Stomach smooth muscle (tissue), 2 donors: ENCODE measurements around the gene BLOC1S3.

ENCODE experiments used
- H3K27ac ChIP-seq: one replicate; pipeline ENCODE4 v1.7.0; 2013; ENCODE audit warnings: mild to moderate bottlenecking, low read length, inconsistent platforms
- H3K27me3 ChIP-seq, 2 donors: one replicate each; pipeline ENCODE4 v1.7.0; 2013; ENCODE audit warnings: low read length in 2 of 2; ENCODE audit not compliant: insufficient read depth in 2 of 2, control insufficient read depth in 1 of 2
- H3K36me3 ChIP-seq, 2 donors: one replicate each; pipeline ENCODE4 v1.7.0; 2013; ENCODE audit warnings: low read length in 2 of 2; ENCODE audit not compliant: control insufficient read depth in 2 of 2, insufficient read depth in 2 of 2
- H3K4me1 ChIP-seq: one replicate; pipeline ENCODE4 v1.7.0; 2013; ENCODE audit warnings: low read length; ENCODE audit not compliant: control insufficient read depth, insufficient read depth
- H3K4me3 ChIP-seq, 2 donors: one replicate each; pipeline ENCODE4 v1.7.0; 2013; ENCODE audit warnings: low read length in 2 of 2
- H3K9ac ChIP-seq, 2 donors: one replicate each; pipeline ENCODE4 v1.7.0; 2013; ENCODE audit warnings: low read length in 2 of 2, mild to moderate bottlenecking in 1 of 2
- H3K9me3 ChIP-seq, 2 donors: one replicate each; pipeline ENCODE4 v1.7.0; 2013; ENCODE audit warnings: low read length in 2 of 2; ENCODE audit not compliant: control insufficient read depth in 2 of 2
- donor health status: healthy.
- donor health status: Pancreatic carcinoma.

BLOC1S3 gene

DNA sequence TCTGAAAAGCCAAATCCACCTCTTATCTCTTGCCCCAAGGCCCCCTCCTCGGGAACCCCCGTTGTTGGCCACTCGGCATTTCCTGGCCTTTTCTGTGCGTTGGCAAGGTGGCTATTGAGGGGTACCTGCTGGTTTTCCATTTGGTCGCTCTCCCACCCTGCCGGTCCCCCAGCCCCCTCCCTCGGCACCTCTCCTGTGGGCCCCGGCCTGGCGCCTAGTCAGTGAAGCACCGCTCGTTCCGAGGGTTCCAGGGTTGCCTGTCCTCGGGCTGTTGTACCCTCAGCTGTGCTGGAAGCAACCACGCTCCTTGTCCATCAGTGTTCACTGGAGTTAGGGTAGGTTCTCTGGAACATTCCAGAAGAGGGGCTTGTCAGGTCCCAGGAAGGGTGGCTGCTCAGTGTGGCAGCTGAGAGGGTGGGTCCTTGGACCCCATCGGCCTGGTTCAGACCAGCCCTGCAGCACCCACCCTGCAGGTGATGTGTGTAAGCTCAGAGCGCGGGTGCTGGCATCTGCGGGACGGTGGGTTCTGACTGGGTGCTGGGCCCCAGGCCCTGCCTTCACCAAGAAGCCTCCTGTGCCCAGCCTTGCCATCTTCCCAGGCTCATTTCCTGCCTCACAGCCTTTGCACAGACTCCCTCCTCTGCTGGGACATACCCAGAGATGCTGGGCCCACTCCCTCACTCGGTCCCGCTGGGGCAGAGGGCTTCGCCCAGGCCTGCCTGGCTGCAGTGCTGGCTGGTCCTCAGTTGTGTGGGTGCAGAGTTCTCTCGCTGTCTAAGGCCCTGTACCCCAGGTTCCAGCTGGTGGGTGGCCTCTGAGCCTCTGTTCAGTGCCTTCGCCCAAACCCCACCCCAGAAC, 39.1 kb upstream of the BLOC1S3 start:
- Histone ChIP-seq H3K27me3 (no peaks in the 10 kb centered on the region), H3K27ac (no peak overlapping the region), H3K9ac (no peak overlapping the region), H3K36me3 (peaks cover 4 to 19% of the 10 kb centered on the region in 2 donors), H3K4me1 (peaks cover 16% of the 10 kb centered on the region), H3K9me3 (no peaks in the 10 kb centered on the region), H3K4me3 (no peak overlapping the region)

DNA sequence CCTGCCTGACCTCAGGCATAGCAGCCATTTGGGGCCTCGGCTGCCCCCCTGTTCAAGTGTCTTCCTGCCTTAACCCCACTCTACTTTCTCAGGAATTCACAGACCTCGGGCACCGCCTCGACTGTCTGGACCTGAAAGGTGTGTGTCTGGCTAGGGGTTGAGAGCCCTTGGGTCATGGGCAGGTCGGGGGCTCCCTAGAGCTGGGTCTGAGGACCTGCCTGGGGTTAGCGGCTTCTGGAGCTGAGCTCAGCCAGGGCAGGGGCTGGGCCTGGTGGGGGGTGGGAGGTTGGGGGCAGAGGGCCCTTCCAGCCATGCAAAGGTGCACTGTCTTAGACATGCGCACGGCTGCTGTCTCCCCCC, 38.5 kb upstream of the BLOC1S3 start:
- peaks cover 16% of the 10 kb centered on the region for H3K4me1 ChIP-seq
- H3K4me3 ChIP-seq, result no peak overlapping the region
- H3K9ac ChIP-seq, result no peak overlapping the region
- H3K27me3 ChIP-seq, result no peaks in the 10 kb centered on the region
- peaks cover 4 to 24% of the 10 kb centered on the region in 2 donors for H3K36me3 ChIP-seq
- no peaks in the 10 kb centered on the region for H3K9me3 ChIP-seq
- H3K27ac ChIP-seq, result no peak overlapping the region

DNA sequence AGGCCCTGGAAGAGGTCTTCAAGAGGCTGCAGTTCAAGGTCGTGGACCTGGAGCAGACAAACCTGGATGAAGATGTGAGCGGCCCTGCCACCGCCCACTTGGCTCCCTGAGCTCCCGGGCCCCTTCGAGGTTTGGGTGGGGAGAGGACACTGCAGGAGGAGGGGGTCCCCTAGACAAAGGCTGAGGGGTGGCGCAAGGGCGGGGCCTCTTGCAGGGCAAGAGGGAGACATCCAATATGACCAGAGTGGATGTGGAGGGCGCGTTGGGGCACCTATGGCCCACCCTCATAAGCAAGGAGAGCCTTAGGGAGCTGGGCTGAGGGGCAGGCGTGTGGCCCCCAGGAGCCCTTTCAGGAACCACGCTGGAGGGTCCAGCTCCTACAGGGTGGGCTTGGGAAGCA, 38.1 kb upstream of the BLOC1S3 start:
- Histone ChIP-seq H3K9ac (no peak overlapping the region), H3K4me3 (no peak overlapping the region), H3K27ac (no peak overlapping the region), H3K9me3 (no peaks in the 10 kb centered on the region), H3K36me3 (peaks cover 4 to 24% of the 10 kb centered on the region in 2 donors), H3K4me1 (peaks cover 16% of the 10 kb centered on the region), H3K27me3 (no peaks in the 10 kb centered on the region)

DNA sequence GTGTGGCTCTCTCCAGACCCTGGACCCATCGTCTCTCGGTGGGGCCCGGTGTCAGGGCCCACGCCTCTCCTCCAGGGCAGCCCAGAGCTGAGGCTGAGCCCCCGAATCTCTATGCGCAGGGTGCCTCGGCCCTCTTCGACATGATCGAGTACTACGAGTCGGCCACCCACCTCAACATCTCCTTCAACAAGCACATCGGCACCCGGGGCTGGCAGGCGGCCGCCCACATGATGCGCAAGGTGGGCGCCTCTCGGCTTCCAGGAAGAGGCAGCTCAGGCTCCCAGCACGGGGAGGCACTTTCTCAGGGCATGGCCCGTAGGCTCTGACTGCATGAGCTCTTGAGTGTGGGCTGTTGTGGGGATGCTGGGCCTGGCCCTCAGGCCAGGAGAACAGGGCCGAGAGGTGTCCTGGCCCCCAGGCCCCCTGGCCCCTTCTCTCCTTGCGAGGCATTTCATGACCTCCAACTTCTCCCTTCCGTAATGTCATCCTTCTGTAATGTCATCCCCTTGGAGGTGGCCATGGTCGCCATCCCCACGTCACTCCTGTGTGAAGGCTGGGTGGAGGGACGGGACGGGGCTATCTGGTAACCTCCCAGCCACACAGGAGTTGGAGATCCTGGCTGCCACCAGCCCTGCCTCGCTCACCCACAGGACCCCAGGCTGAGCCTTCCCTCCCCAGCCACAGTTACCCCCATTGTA, 37.2 kb upstream of the BLOC1S3 start:
- H3K27ac ChIP-seq, result no peak overlapping the region
- H3K4me3 ChIP-seq, result no peak overlapping the region
- H3K27me3 ChIP-seq, result no peaks in the 10 kb centered on the region
- peaks cover 4 to 24% of the 10 kb centered on the region in 2 donors for H3K36me3 ChIP-seq
- peaks cover 14% of the 10 kb centered on the region for H3K4me1 ChIP-seq
- no peaks in the 10 kb centered on the region for H3K9me3 ChIP-seq
- no peak overlapping the region for H3K9ac ChIP-seq

DNA sequence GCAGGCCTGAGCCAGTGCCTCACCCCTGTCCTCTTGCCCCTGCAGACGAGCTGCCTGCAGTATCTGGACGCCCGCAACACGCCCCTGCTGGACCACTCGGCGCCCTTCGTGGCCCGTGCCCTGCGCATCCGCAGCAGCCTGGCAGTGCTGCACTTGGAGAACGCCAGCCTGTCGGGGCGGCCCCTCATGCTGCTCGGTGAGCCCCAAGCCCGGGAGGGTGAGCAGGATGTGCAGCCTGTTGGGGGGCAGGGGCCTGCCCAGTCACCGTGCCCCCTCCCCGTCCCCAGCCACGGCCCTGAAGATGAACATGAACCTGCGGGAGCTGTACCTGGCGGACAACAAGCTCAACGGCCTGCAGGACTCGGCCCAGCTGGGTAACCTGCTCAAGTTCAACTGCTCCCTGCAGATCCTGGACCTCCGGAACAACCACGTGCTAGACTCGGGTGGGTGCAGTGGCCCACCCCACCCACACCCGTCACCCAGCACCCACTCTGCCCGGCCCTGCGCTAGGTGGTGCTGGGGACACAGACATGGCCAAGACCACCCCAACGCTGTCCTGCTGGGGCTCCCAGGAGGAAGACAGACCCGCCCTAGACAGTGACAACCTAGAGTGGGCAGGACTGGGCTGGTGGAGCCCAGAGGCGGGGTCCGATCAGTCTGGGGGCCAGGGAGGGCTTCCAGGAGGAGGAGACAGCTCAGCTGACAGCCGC, 36.4 kb upstream of the BLOC1S3 start:
- H3K4me3 ChIP-seq, result no peak overlapping the region
- H3K9me3 ChIP-seq, result no peaks in the 10 kb centered on the region
- no peak overlapping the region for H3K9ac ChIP-seq
- peaks cover 4 to 25% of the 10 kb centered on the region in 2 donors for H3K36me3 ChIP-seq
- H3K27ac ChIP-seq, result no peak overlapping the region
- H3K4me1 ChIP-seq, result peaks cover 6% of the 10 kb centered on the region
- no peaks in the 10 kb centered on the region for H3K27me3 ChIP-seq

DNA sequence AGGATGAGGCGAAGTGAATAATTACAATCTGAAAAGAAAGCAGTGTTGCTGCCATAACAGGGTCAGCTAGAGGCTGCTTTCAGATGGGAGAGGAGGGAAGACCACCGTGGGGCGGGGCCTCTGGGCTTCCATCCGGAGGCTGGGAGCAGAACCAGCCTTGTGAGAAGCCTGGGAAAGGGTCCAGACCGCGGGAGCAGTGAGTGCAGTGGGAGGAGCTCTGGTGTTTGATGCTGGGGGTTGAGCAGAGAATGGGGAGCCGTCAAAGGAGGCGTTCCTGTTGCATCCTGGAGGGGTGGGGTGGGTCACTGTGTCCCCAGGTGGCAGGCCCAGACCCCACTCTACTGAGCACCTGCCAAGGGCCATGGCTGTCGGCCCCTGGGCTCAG, 35.9 kb upstream of the BLOC1S3 start:
- no peaks in the 10 kb centered on the region for H3K27me3 ChIP-seq
- no peak overlapping the region for H3K9ac ChIP-seq
- no peak overlapping the region for H3K27ac ChIP-seq
- no peak overlapping the region for H3K4me3 ChIP-seq
- peaks cover 2% of the 10 kb centered on the region for H3K4me1 ChIP-seq
- H3K9me3 ChIP-seq, result no peaks in the 10 kb centered on the region
- peaks cover 4 to 26% of the 10 kb centered on the region in 2 donors for H3K36me3 ChIP-seq

DNA sequence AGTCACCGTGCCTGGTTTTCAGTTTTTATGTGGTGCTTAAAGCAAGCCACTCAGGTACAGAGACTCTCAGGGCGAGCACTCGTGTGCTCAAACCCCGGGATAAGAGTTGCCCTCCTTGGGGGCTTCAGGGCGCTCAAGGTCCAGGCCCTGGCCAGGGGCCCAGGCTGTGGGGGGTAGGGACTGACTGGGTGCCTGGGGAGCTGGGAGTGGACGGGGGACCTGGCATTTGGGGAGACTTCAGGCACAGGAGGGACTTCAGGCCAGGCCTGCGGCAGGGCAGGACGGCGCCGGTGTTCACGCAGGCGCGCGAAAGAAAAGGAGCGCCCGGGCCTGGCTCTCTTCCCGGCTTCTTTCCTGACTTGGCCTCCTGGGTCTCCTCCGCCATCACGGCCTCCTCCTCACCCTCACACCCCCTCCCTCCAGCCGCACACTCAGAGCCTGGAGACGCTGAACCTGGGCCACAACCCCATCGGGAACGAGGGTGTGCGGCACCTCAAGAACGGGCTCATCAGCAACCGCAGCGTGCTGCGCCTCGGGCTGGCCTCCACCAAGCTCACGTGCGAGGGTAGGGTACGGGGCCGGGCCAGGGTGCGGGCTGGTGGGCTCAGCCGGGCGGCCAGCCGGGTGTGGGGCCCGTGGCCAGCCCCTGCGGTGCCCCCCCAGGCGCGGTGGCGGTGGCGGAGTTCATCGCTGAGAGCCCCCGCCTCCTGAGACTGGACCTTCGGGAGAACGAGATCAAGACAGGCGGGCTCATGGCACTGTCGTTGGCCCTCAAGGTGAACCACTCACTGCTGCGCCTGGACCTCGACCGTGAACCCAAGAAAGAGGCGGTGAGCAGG, 33.9 kb upstream of the BLOC1S3 start:
- peaks cover 4 to 26% of the 10 kb centered on the region in 2 donors for H3K36me3 ChIP-seq
- no peak overlapping the region for H3K27ac ChIP-seq
- no peaks in the 10 kb centered on the region for H3K27me3 ChIP-seq
- H3K9ac ChIP-seq, result no peak overlapping the region
- no peaks in the 10 kb centered on the region for H3K4me1 ChIP-seq
- no peaks in the 10 kb centered on the region for H3K9me3 ChIP-seq
- H3K4me3 ChIP-seq, result no peak overlapping the region

- Histone ChIP-seq H3K36me3 (peaks cover 4 to 26% of the 10 kb centered on the region in 2 donors), H3K4me1 (no peaks in the 10 kb centered on the region), H3K27ac (no peak overlapping the region), H3K4me3 (no peak overlapping the region), H3K27me3 (peaks cover 2 to 3% of the 10 kb centered on the region in 2 donors), H3K9ac (no peak overlapping the region), H3K9me3 (no peaks in the 10 kb centered on the region)
Observed at GRCh38 chr19:45145270-45146189, 33.1 kb upstream of the BLOC1S3 start.

DNA sequence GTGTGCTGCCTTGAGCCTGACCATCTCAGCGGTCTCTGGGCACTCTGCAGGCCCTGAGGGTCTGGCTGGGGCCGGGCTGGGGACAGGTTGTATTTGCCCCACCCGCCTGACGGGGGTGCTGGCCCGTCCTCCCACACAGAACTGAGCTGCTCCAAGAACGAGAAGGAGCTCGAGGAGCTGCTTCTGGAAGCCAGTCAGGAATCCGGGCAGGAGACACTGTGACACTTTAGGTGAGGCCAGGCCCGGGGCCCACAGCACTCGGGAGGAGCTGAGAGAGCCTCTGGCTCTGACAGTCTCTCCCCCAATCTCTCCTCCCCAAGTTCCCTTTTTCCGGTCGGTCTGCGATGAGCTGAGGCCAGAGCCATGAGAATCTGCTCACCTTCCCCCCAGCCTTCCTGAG, 32.3 kb upstream of the BLOC1S3 start:
- Histone ChIP-seq H3K9me3 (no peaks in the 10 kb centered on the region), H3K27ac (no peak overlapping the region), H3K9ac (no peak overlapping the region), H3K4me1 (no peaks in the 10 kb centered on the region), H3K36me3 (peaks cover 4 to 26% of the 10 kb centered on the region in 2 donors), H3K27me3 (peaks cover 10% of the 10 kb centered on the region in 2 donors), H3K4me3 (no peak overlapping the region)
